HG03575 (cell line): ENCODE data around the gene CKAP2L.

Experiments
- ATAC-seq: cut with Tn5 transposase; IDR thresholded peaks from one replicate; pipeline ENCODE4 v1.9.1; 2021; ENCODE audit not compliant: unreplicated experiment, insufficient number of reproducible peaks, low FRiP score; ENCODE audit errors: extremely low read depth

CKAP2L gene

GRCh38 chr2:112772322-112772721 is 7.9 kb upstream of the CKAP2L start:
- ATAC-seq, result no peak

DNA sequence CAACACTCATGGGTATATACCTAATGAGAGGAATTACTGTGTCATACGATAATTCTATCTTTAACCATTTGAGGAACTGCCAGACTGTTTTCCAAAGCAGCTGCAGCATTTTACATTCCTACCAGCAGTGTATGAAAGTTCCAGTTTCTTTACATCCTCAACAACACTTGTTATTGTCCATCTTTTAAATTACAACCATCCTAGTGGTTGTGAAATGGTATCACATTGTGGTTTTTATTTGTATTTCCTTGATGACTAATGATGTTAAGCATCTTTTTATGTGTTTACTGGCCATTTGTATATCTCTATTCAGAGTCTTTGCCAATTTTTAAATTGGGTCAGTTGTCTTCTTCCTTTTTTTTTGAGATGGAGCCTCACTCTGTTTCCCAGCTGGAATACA is 4.0 kb upstream of the CKAP2L start:
- no peak for ATAC-seq

GRCh38 chr2:112767693-112768330 is 3.4 kb upstream of the CKAP2L start:
- ATAC-seq, result no peak

GRCh38 chr2:112765251-112765650 is 842 bp upstream of the CKAP2L start:
- ATAC-seq, result no peak

GRCh38 chr2:112762276-112762675 is 2.1 kb downstream of the CKAP2L start:
- ATAC-seq, result no peak

- ATAC-seq, result no peak
Observed at GRCh38 chr2:112760149-112760548, 4.3 kb downstream of the CKAP2L start.

GRCh38 chr2:112758711-112759110 is 5.7 kb downstream of the CKAP2L start:
- ATAC-seq, result no peak

- ATAC-seq, result no peak
Observed at GRCh38 chr2:112757265-112757664, 7.1 kb downstream of the CKAP2L start.

- no peak for ATAC-seq
Observed at GRCh38 chr2:112756207-112756606, 8.2 kb downstream of the CKAP2L start.

- no peak for ATAC-seq
Observed at GRCh38 chr2:112755444-112755843, 9.0 kb downstream of the CKAP2L start.

DNA sequence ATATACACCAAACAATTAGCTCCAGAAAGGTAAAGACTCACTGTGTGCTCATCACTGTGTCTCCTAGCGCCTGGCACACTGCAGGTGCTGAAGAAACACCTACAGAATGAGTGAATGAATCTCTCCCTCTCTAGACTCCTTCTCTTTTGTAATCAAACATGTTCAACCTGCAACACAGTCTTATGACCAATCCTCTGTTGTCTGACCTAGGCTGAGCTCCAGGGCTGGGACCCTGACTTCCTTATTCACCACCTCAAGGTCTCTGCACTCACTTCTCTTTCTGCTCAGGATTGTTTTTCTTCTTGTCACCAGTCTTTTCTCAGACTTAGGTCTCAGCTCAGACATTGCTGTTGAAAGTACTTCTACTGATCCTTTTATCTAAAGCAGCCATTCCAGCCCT is 9.8 kb downstream of the CKAP2L start:
- no peak for ATAC-seq

GRCh38 chr2:112752667-112753066 is 11.7 kb downstream of the CKAP2L start:
- no peak for ATAC-seq

DNA sequence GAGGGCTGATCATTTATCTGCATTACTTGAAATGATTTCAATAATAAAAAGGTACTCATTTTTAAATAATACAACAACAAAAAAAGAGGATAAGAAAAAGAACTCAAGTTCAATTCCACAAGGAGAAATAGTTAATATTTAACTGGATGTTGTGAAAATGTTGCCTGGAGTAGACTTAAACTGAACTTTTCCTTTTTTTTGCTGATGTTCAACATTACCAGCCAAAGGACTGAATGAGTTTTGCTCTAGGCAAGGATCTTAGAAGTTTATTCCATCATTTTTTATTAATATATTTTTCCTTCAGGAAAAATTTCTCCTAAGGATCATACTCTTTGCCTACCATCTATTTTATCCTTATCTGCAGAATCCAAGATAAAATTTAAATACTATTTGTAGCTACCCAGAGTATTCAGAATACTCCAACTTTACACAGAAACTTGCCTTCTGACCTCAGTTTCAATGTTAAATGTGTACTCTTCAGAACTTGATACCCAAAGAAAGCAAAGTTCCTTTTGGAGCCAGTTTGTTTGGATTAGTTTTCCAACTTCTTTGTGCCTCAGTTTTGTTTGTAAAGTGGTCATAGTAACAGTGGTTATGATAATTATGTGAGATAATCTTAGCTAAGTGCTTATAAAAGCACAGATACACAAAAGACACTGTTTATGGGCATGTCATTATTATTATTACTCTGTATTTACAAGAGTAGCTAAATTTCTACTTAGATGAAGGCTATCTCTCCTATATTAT is 12.8 kb downstream of the CKAP2L start:
- no peak for ATAC-seq

DNA sequence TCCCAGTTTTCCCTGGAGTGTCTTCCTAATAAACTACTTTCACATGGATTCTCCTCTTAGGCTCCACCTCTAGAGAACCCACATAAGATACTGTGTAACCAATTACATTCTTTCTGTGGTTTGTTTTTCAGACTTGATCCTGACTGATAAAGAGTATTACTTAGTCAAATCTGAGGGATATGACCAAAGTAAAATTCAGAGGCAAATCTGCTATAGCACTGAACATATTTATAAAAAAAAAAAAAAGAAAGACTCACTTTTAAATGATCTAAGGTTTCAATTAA is 13.9 kb downstream of the CKAP2L start:
- no peak for ATAC-seq

DNA sequence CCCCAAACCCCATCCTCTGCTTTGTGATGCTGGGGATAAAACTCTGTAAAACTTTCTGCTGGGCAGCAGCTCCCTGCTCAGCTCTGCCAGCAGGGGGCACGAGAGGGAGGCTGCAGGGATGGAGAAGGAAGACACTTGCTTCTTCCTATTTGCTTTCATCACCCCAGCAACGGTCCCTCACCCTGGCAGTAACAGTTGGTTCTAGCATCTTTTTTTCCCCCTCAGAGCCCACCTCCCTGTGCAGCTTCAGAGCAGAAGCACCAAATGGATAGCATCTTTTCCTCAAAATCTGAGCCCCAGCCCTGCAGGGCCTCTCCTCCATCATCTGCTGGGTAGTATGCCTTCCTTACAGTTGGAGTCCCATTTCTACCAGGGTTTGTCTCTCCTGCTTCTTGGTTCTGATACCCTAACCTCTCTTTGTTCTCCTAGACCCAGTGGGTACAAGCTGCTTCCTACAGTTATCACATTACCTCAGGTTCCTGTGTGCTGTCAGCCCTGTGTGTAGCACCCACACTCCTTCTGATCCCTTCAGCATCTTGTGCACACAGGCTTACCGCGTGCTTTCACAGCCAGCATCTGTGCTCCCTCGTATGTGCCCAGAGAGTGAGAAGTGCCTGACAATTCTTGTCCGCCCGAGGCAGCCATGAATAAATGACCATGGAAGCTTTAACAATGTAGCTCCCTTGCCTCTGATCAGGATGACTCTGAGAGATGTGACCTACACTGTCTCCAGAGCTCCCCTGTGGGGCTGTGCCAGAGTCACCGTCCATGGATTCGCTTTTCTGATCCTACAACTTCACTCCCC is 14.5 kb downstream of the CKAP2L start:
- ATAC-seq, result no peak

DNA sequence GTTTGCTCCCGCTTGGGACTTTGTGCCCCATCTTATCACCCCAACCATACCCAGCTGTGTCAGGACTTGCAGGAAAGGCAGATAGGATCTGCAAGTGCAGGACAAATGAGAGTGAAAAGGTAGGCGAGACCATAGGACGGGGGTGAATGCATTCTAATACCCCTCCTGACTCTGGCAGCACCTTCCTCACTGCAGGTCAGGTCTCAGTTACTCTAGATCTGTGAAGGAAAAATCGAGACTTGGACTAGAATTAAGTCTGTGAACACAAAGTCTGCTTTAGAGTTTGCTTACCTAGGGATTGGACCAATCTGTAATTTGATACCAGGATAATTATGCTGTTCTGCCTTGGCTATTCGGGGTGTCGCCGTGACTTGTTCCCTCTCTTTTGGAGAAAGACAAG is 23.9 kb downstream of the CKAP2L start:
- ATAC-seq, result no peak

- no peak for ATAC-seq
Observed at GRCh38 chr2:112737542-112738232, 26.7 kb downstream of the CKAP2L start.

DNA sequence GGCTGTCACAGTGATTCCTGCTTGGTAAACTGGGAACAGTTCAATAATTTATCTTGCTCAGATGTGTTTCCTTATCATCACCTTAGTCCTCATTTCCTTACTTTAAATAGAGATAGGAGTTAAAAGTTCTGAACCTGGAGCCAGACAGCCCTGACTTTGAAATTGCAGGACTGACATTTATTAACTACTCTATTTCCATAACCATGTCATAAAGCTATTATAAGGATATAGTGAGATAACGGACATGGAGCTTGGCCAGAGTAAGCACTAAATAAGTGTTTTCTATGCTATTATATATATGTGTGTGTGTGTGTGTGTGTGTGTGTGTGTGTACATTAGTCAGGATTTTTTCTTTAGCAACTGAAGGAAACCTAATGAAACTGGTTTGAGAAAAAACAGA is 30.5 kb downstream of the CKAP2L start:
- no peak for ATAC-seq

DNA sequence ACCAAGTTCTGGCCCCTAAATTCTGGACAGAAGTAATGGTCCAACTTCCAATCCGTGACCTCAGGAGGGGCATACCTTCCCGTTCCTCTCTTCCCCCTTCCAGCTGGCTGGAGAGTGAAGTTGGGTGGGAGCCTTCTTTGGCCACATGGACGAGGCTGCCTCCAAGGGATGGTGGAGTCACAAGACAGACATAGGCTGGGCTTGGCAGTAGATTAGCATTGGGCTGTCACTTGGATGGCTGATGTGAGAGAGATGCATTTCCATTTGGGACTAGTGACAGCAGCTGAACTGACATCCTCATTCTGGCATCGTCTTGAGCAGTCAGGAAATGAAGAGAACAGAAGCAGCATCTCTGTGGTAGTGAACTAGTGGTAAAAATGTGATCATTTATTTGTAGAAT is 31.0 kb downstream of the CKAP2L start:
- ATAC-seq, result no peak

DNA sequence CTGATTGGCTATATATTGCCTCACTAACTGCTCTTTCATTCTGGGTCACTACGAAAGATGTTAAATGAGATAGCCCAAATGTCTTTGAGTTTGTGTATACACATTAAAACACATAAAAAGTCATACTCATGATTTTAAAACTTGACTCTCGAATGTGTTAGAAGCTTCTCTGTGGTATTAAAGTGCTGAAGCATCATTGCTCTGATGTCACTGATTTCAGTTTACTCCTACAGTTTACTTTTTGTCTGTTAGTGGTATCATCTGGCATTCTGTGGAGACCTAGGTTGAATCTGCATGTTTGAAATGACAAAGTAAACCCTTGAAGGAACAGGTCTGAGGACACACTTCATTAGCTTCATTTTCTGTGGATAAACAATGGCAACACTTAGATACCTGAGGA is 32.9 kb downstream of the CKAP2L start:
- no peak for ATAC-seq
